GM19239 (cell line): Measurements from ENCODE around the gene OR4B1.
A peak's percentile ranks its signal among the peaks of the same experiment; 100 is the strongest.
"Not testable (repeated sequence)": the region's sequence is repeated elsewhere in the genome, so short reads cannot be mapped to it uniquely, and the experiment has no call there.

Experiments
- DNase-seq: peaks from one replicate; pipeline ENCODE4 v3.0.0; 2011; ENCODE audit warnings: low spot score; ENCODE audit not compliant: insufficient read length
- FAIRE-seq: peaks from 2 replicates; lab custom pipeline; 2011; peaks lifted over from hg19 to GRCh38; lab: Jason Lieb, UNC

OR4B1 gene

GRCh38 chr11:48216510-48216909 is at the start of gene OR4B1:
Gene OR4B1, plus strand, starts transcription at chr11:48216810. Its CDS starts 0 bp downstream, at chr11:48216810.
- DNase-seq (no peak), FAIRE-seq (no peak)

GRCh38 chr11:48167380-48167779 is 49.2 kb upstream of the OR4B1 start:
- no peak for DNase-seq
- no peak for FAIRE-seq

GRCh38 chr11:48168815-48169214 is 47.8 kb upstream of the OR4B1 start:
- DNase-seq (no peak), FAIRE-seq (no peak)

GRCh38 chr11:48169259-48169658 is 47.4 kb upstream of the OR4B1 start:
- DNase-seq = no peak
- FAIRE-seq = no peak

- DNase-seq (no peak), FAIRE-seq (no peak)
Measured at GRCh38 chr11:48169717-48170116, 46.9 kb upstream of the OR4B1 start.

- DNase-seq = no peak
Measured at GRCh38 chr11:48170241-48171233, 46.1 kb upstream of the OR4B1 start.

GRCh38 chr11:48172818-48173609 is 43.6 kb upstream of the OR4B1 start:
- peak; percentile 90 for FAIRE-seq

More at GRCh38 chr11:48170241-48171233, 46.1 kb upstream of the OR4B1 start:
- no peak for FAIRE-seq

GRCh38 chr11:48177661-48178060 is 38.9 kb upstream of the OR4B1 start:
- FAIRE-seq = no peak

More at GRCh38 chr11:48172818-48173609, 43.6 kb upstream of the OR4B1 start:
- peak; percentile 62 for DNase-seq

GRCh38 chr11:48180627-48181026 is 36.0 kb upstream of the OR4B1 start:
- DNase-seq = no peak
- FAIRE-seq = no peak

More at GRCh38 chr11:48177661-48178060, 38.9 kb upstream of the OR4B1 start:
- no peak for DNase-seq

GRCh38 chr11:48182860-48183526 is 33.6 kb upstream of the OR4B1 start:
- FAIRE-seq (no peak), DNase-seq (no peak)

- no peak for FAIRE-seq
- DNase-seq = no peak
Measured at GRCh38 chr11:48184452-48184851, 32.2 kb upstream of the OR4B1 start.

GRCh38 chr11:48190906-48191654 is 25.5 kb upstream of the OR4B1 start:
- FAIRE-seq, DNase-seq: not testable (repeated sequence)

- FAIRE-seq = no peak
- DNase-seq = no peak
Measured at GRCh38 chr11:48193876-48194275, 22.7 kb upstream of the OR4B1 start.

- no peak for FAIRE-seq
- no peak for DNase-seq
Measured at GRCh38 chr11:48207881-48208280, 8.7 kb upstream of the OR4B1 start.

- FAIRE-seq (no peak), DNase-seq (no peak)
Measured at GRCh38 chr11:48210052-48210451, 6.6 kb upstream of the OR4B1 start.

GRCh38 chr11:48228761-48229160 is 12.2 kb downstream of the OR4B1 start:
- FAIRE-seq (no peak), DNase-seq (no peak)

GRCh38 chr11:48230057-48230456 is 13.4 kb downstream of the OR4B1 start:
- not testable (repeated sequence) for DNase-seq, FAIRE-seq

GRCh38 chr11:48237727-48238126 is 21.1 kb downstream of the OR4B1 start:
- DNase-seq (no peak), FAIRE-seq (no peak)

GRCh38 chr11:48242501-48242900 is 25.9 kb downstream of the OR4B1 start:
- DNase-seq (no peak), FAIRE-seq (no peak)

- DNase-seq (no peak), FAIRE-seq (no peak)
Measured at GRCh38 chr11:48244804-48245203, 28.2 kb downstream of the OR4B1 start, which contains the start of gene OR4X2. Gene OR4X2, plus strand, starts transcription at chr11:48245104. Its CDS starts 0 bp downstream, at chr11:48245104.
